ENCODE results near the gene PCGF5.
A peak's percentile ranks its signal among the peaks of the same experiment; 100 is the strongest.
"Not testable (repeated sequence)": the region's sequence is repeated elsewhere in the genome, so short reads cannot be mapped to it uniquely, and the experiment has no call there.

PCGF5 gene

GRCh38 chr10:91287276-91287675 is 66.8 kb downstream of the PCGF5 start:
- Histone ChIP-seq H3K9ac (ENCODE audit: low read depth, low read length) (no peak overlapping the region), H3K4me1 (ENCODE audit: control insufficient read depth, insufficient read depth, low read length) (peaks cover 13% of the 10 kb centered on the region), H3K27me3 (ENCODE audit: control insufficient read depth, insufficient read depth, low read length) (no peaks in the 10 kb centered on the region), H3K27ac (ENCODE audit: low read depth, low read length) (no peak overlapping the region), H3K9me3 (ENCODE audit: control insufficient read depth, insufficient read depth, low read length) (no peaks in the 10 kb centered on the region), H3K36me3 (ENCODE audit: control insufficient read depth, insufficient read depth, low read length) (no peaks in the 10 kb centered on the region), H3K4me3 (ENCODE audit: low read depth, low read length) (no peak overlapping the region)

GRCh38 chr10:91287912-91288311 is 67.4 kb downstream of the PCGF5 start:
- H3K27me3 ChIP-seq (ENCODE audit: control insufficient read depth, insufficient read depth, low read length): no peaks in the 10 kb centered on the region
- H3K9me3 ChIP-seq (ENCODE audit: control insufficient read depth, insufficient read depth, low read length): no peaks in the 10 kb centered on the region
- peaks cover 13% of the 10 kb centered on the region for H3K4me1 ChIP-seq (ENCODE audit: control insufficient read depth, insufficient read depth, low read length)
- no peak overlapping the region for H3K27ac ChIP-seq (ENCODE audit: low read depth, low read length)
- H3K36me3 ChIP-seq (ENCODE audit: control insufficient read depth, insufficient read depth, low read length): no peaks in the 10 kb centered on the region
- no peak overlapping the region for H3K4me3 ChIP-seq (ENCODE audit: low read depth, low read length)
- H3K9ac ChIP-seq (ENCODE audit: low read depth, low read length): no peak overlapping the region

DNA sequence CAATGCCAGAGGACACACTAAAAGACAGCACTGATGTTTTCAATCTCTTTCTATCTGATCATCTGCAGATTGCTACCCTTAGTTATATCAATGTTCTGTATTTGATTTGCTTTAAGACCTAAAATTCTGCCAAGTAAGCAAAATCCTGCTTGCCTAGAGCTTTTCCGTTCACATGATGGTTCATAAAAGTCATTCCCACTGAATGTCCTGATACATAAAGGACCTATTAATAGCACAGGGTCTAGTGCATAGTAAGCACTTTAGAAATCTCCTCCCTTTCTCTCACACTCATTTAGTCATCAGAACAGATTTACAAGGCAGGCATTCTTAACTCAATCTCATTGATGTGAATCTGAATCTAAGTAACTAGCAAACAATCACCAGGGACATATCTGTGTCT is 68.8 kb downstream of the PCGF5 start:
- no peak overlapping the region for H3K4me3 ChIP-seq (ENCODE audit: low read depth, low read length)
- H3K9ac ChIP-seq (ENCODE audit: low read depth, low read length): no peak overlapping the region

GRCh38 chr10:91290607-91291006 is 70.1 kb downstream of the PCGF5 start:
- H3K4me1 ChIP-seq (ENCODE audit: control insufficient read depth, insufficient read depth, low read length): no peaks in the 10 kb centered on the region
- H3K27ac ChIP-seq (ENCODE audit: low read depth, low read length): no peak overlapping the region
- no peaks in the 10 kb centered on the region for H3K9me3 ChIP-seq (ENCODE audit: control insufficient read depth, insufficient read depth, low read length)
- H3K27me3 ChIP-seq (ENCODE audit: control insufficient read depth, insufficient read depth, low read length): no peaks in the 10 kb centered on the region
- no peak overlapping the region for H3K4me3 ChIP-seq (ENCODE audit: low read depth, low read length)
- no peak overlapping the region for H3K9ac ChIP-seq (ENCODE audit: low read depth, low read length)
- no peaks in the 10 kb centered on the region for H3K36me3 ChIP-seq (ENCODE audit: control insufficient read depth, insufficient read depth, low read length)

More for the DNA sequence above, 68.8 kb downstream of the PCGF5 start:
- Histone ChIP-seq H3K27ac (ENCODE audit: low read depth, low read length) (no peak overlapping the region), H3K36me3 (ENCODE audit: control insufficient read depth, insufficient read depth, low read length) (no peaks in the 10 kb centered on the region), H3K27me3 (ENCODE audit: control insufficient read depth, insufficient read depth, low read length) (no peaks in the 10 kb centered on the region), H3K4me1 (ENCODE audit: control insufficient read depth, insufficient read depth, low read length) (peaks cover 10% of the 10 kb centered on the region), H3K9me3 (ENCODE audit: control insufficient read depth, insufficient read depth, low read length) (no peaks in the 10 kb centered on the region)

DNA sequence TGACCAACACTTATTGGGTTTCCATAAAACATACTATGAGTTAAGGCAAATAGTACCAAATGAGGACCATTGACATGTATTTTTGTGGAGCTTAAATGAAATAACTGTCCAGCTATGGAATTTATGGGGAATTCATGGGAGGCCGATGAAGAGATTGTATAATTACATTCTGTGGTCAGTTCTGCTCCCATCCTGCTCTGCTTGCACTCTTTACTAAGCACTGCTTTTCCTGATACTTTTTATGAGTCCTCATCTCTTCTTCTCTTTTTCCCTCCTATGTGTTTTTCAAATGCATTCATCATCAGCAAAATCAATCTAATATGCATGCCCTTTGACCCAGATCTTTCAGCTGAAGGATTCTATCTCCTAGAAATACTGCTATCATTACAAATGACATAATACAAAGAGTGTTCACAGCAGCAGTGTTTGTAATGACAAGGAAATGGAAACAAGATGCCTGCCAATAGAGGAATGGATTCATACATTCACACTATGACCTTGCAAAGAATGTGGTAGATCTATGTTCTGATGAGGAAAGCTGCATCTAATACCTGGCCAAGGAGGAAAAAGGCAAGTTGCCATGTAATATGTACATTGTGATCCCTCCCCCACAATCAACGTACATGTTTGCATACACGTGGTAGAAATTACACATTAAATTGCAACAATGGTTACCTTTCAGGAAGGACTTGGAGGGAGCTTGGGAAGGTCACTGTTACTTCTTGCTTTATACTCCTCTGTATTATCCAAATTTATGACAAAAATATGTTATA is 73.9 kb downstream of the PCGF5 start:
- Histone ChIP-seq H3K4me3 (ENCODE audit: low read depth, low read length) (no peak overlapping the region), H3K27me3 (ENCODE audit: control insufficient read depth, insufficient read depth, low read length) (no peaks in the 10 kb centered on the region), H3K9me3 (ENCODE audit: control insufficient read depth, insufficient read depth, low read length) (no peaks in the 10 kb centered on the region), H3K36me3 (ENCODE audit: control insufficient read depth, insufficient read depth, low read length) (no peaks in the 10 kb centered on the region), H3K4me1 (ENCODE audit: control insufficient read depth, insufficient read depth, low read length) (peaks cover 10% of the 10 kb centered on the region; the same call in 1 of the 2 replicates), H3K9ac (ENCODE audit: low read depth, low read length) (no peak overlapping the region), H3K27ac (ENCODE audit: low read depth, low read length) (no peak overlapping the region)

DNA sequence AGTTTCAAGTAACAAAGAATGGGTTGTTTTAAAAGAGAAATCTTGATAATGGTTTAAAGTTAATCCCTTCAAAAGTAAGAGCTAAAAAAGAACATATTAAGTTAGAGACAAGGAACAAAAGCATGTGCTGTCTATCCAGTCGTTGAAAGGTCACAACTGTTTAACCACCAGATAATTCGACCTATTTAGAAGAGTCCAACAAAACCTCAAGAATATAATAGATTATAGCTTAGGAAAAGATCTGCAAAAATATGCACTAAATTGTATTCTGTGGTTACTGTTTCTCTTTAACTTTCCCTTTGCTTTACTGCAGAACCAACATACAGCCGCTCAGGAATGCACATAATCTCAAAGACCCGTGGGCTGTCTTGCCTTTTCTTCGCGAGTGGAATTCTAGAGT is 74.9 kb downstream of the PCGF5 start:
- H3K9ac ChIP-seq (ENCODE audit: low read depth, low read length): no peak overlapping the region

GRCh38 chr10:91296471-91296870 is 76.0 kb downstream of the PCGF5 start:
- no peak overlapping the region for H3K4me3 ChIP-seq (ENCODE audit: low read depth, low read length)
- H3K9ac ChIP-seq (ENCODE audit: low read depth, low read length): no peak overlapping the region
- H3K4me1 ChIP-seq (ENCODE audit: control insufficient read depth, insufficient read depth, low read length): peaks cover 10% of the 10 kb centered on the region; the same call in 1 of the 2 replicates
- no peaks in the 10 kb centered on the region for H3K9me3 ChIP-seq (ENCODE audit: control insufficient read depth, insufficient read depth, low read length)
- H3K36me3 ChIP-seq (ENCODE audit: control insufficient read depth, insufficient read depth, low read length): no peaks in the 10 kb centered on the region
- H3K27me3 ChIP-seq (ENCODE audit: control insufficient read depth, insufficient read depth, low read length): no peaks in the 10 kb centered on the region
- no peak overlapping the region for H3K27ac ChIP-seq (ENCODE audit: low read depth, low read length)

More for the DNA sequence above, 74.9 kb downstream of the PCGF5 start:
- Histone ChIP-seq H3K4me1 (ENCODE audit: control insufficient read depth, insufficient read depth, low read length) (peaks cover 10% of the 10 kb centered on the region; the same call in 1 of the 2 replicates), H3K27me3 (ENCODE audit: control insufficient read depth, insufficient read depth, low read length) (no peaks in the 10 kb centered on the region), H3K27ac (ENCODE audit: low read depth, low read length) (no peak overlapping the region), H3K4me3 (ENCODE audit: low read depth, low read length) (no peak overlapping the region), H3K9me3 (ENCODE audit: control insufficient read depth, insufficient read depth, low read length) (no peaks in the 10 kb centered on the region), H3K36me3 (ENCODE audit: control insufficient read depth, insufficient read depth, low read length) (no peaks in the 10 kb centered on the region)

DNA sequence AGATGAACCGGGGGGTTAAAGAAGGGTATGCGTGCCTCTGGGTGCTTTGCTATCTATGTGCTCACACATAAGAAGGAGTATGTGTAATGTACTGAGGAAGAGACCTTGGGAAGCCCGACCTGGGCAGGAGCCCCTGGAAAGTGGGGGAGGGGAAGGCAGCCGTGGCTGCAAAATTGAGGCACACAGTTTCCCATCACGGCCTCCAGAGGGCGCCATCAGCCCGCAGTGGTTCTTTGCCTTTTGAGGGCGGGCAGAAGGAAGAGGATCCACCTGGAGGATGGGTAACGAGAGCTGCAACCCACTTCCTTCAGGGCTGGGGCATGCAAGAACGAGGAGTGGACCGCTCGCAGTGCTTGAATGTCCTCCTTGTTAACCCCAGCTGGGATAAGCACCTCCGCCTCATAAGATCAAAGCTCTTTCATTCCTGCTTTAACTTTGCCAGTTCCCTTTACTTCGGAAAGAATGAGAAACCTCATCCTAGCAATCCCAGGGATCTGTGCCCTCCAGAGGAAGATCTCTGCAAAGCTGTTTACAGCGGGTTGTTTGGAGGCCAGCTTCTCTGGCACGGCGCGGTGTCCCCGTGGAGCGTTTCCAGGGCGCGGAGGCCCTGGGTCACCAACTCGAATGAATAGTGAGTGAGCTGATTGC is 77.9 kb downstream of the PCGF5 start:
- H3K4me3 ChIP-seq (ENCODE audit: low read depth, low read length): peak overlapping the region; percentile 66
- peak overlapping the region; percentile 77 for H3K27ac ChIP-seq (ENCODE audit: low read depth, low read length)
- H3K4me1 ChIP-seq (ENCODE audit: control insufficient read depth, insufficient read depth, low read length): peaks cover 10% of the 10 kb centered on the region; the same call in 1 of the 2 replicates
- H3K9ac ChIP-seq (ENCODE audit: low read depth, low read length): no peak overlapping the region
- no peaks in the 10 kb centered on the region for H3K27me3 ChIP-seq (ENCODE audit: control insufficient read depth, insufficient read depth, low read length)
- no peaks in the 10 kb centered on the region for H3K9me3 ChIP-seq (ENCODE audit: control insufficient read depth, insufficient read depth, low read length)
- H3K36me3 ChIP-seq (ENCODE audit: control insufficient read depth, insufficient read depth, low read length): no peaks in the 10 kb centered on the region

DNA sequence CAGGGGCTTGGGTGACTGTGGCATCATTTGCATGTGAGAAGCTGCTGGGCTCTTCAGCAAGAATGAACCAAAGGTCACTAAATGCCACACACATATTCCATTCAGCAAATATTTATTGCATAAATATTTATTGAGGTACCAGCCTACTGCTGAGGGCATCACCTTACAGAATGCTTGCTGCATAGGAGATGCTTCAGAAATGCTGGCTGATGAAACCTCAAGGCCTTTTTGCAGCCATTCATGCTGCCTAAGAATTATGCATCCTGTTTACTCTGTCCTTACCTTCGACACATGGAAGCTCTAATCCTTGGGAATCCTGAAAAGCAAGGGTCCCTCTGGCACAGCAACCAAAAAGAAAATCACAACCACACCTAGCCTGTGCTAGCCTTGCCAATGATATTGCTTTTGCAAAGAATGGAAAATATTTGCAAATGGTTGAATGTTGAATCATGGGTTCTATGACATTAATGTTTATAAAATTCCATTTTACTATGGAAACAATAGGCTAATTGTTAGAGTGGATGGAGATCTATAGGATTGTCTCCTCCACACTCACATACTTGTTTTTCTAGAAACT is 79.6 kb downstream of the PCGF5 start:
- Histone ChIP-seq H3K36me3 (ENCODE audit: control insufficient read depth, insufficient read depth, low read length) (no peaks in the 10 kb centered on the region), H3K4me3 (ENCODE audit: low read depth, low read length) (no peak overlapping the region), H3K4me1 (ENCODE audit: control insufficient read depth, insufficient read depth, low read length) (peaks cover 10% of the 10 kb centered on the region; the same call in 1 of the 2 replicates), H3K27me3 (ENCODE audit: control insufficient read depth, insufficient read depth, low read length) (no peaks in the 10 kb centered on the region), H3K27ac (ENCODE audit: low read depth, low read length) (no peak overlapping the region), H3K9me3 (ENCODE audit: control insufficient read depth, insufficient read depth, low read length) (no peaks in the 10 kb centered on the region), H3K9ac (ENCODE audit: low read depth, low read length) (no peak overlapping the region)

DNA sequence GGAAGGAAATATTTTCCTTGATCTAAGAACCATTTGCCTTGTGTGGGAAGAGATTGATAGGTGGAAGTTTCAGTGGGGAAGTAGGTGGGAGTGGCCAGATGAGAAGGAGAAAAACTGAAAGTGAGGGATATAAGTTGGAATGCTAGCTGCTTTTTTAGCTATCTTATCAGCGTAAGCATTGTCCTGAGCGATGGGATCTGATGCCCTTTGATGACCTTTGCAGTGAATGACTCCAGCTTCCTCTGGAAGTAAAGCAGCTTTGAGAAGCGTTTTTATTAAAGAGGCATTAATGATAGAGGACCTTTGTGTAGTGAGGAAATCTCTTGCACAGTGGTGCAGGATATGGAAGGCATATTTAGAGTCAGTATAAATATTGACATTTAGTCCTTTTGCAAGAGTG is 82.5 kb downstream of the PCGF5 start:
- H3K4me1 ChIP-seq (ENCODE audit: control insufficient read depth, insufficient read depth, low read length); H3K4me3 ChIP-seq (ENCODE audit: low read depth, low read length); H3K36me3 ChIP-seq (ENCODE audit: control insufficient read depth, insufficient read depth, low read length); H3K9me3 ChIP-seq (ENCODE audit: control insufficient read depth, insufficient read depth, low read length); H3K9ac ChIP-seq (ENCODE audit: low read depth, low read length); H3K27ac ChIP-seq (ENCODE audit: low read depth, low read length); H3K27me3 ChIP-seq (ENCODE audit: control insufficient read depth, insufficient read depth, low read length): not testable (repeated sequence)

DNA sequence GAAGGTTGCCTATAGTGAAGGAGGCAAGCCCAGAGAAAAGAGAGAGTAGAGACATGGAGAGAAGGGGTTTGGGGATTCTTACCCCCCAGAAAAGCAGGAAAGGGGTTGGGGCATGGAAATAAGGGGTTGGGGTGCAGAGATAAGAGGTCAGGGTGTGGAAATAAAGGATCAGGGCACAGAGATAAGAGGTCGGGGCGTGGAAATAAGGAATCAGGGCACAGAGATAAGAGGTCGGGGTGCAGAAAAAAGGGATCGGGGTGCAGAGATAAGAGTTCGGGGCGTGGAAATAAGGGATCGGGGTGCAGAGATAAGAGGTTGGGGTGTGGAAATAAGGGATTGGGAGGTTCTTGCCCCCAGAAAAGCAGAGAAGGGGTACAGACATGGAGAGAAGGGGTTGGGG is 85.5 kb downstream of the PCGF5 start:
- H3K27me3 ChIP-seq (ENCODE audit: control insufficient read depth, insufficient read depth, low read length); H3K9me3 ChIP-seq (ENCODE audit: control insufficient read depth, insufficient read depth, low read length); H3K36me3 ChIP-seq (ENCODE audit: control insufficient read depth, insufficient read depth, low read length); H3K4me3 ChIP-seq (ENCODE audit: low read depth, low read length); H3K9ac ChIP-seq (ENCODE audit: low read depth, low read length); H3K27ac ChIP-seq (ENCODE audit: low read depth, low read length); H3K4me1 ChIP-seq (ENCODE audit: control insufficient read depth, insufficient read depth, low read length): not testable (repeated sequence)
